ENCODE data around the gene TNS4.

The TNS4 gene

DNA sequence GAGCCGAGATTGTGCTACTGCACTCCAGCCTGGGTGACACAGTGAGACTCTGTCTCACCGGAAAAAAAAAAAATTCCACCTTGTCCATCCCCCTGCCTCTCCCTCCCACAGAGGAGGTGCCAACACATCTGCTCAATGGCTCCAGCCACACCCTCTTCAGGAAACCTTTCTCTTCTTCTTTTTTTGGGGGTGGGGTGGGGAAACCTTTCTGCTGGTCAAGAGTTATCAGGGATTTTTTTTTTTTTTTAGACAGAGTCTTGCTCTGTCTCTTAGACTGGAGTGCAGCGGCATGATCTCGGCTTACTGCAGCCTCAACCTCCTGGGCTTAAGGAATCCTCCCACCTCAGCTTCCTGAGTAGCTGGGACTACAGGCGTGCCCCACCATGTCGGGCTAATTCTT lies 18.7 kb downstream of the TNS4 start:
- Mint-ChIP-seq H3K27ac (no peak overlapping the region), H3K36me3 (ENCODE audit: low read depth) (peaks cover 2% of the 10 kb centered on the region), H3K27me3 (no peaks in the 10 kb centered on the region), H3K4me1 (peaks cover 60% of the 10 kb centered on the region), H3K4me3 (no peak overlapping the region), H3K9me3 (no peaks in the 10 kb centered on the region)
- DNase-seq (no peak), ATAC-seq (no peak)

DNA sequence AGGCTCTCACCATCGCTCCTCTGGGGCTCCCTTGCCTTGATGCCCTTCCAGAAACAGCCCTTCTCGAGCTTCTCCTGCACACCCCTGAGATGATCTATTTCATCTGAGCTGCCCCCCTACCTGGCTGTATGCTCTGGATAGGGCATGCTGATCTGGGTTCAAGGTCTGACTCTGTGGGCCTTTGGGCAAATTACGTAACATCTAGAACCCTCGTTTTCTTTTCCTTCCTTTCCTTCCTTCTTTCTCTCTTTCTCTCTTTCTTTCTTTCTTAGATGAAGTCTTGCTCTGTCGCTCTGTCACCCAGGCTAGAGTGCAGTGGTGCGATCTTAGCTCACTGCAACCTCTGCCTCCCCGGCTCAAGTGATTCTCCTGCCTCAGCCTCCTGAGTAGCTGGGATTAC lies 20.3 kb downstream of the TNS4 start:
- H3K4me3 Mint-ChIP-seq = peak overlapping the region; percentile 68
- DNase-seq (no peak), ATAC-seq (peak; percentile 1)
- H3K27ac Mint-ChIP-seq = peak overlapping the region; percentile 97
- no peaks in the 10 kb centered on the region for H3K27me3 Mint-ChIP-seq
- peaks cover 2% of the 10 kb centered on the region for H3K36me3 Mint-ChIP-seq (ENCODE audit: low read depth)
- peaks cover 60% of the 10 kb centered on the region for H3K4me1 Mint-ChIP-seq
- no peaks in the 10 kb centered on the region for H3K9me3 Mint-ChIP-seq

DNA sequence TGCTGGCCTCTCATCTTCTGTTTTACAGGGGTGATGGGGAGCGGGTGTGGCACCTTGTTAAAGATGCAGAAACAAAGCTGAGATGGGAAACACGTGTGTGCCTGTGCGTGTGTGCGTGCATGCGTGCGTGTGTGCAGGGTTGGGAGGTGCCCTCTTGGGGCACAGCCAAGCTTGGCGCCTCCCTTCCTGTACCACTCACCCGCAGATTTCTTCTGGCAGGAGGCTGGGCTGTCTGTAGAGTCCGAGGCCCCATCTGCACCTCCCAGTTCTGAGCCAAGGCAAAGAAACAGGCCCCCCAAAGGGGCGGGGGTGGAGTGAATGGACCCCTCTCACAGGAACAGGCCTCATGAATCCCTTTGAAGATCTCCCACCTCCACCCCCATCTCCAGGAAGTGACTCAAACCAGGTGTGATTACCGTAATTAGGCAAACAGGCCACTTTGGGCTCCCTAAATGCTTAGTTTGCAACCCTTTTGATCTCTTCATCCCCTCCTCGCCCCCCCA lies 20.9 kb downstream of the TNS4 start:
- peak; percentile 84 for DNase-seq
- Mint-ChIP-seq H3K27ac (peak overlapping the region; percentile 97), H3K36me3 (ENCODE audit: low read depth) (peaks cover 2% of the 10 kb centered on the region), H3K4me3 (peak overlapping the region; percentile 68), H3K27me3 (no peaks in the 10 kb centered on the region), H3K4me1 (peaks cover 54% of the 10 kb centered on the region), H3K9me3 (no peaks in the 10 kb centered on the region)
- peak; percentile 92 for ATAC-seq

GRCh38 chr17:40479754-40480480 lies 21.5 kb downstream of the TNS4 start:
- Mint-ChIP-seq H3K4me1 (peaks cover 50% of the 10 kb centered on the region), H3K9me3 (no peaks in the 10 kb centered on the region), H3K4me3 (peak overlapping the region; percentile 68), H3K36me3 (ENCODE audit: low read depth) (peaks cover 2% of the 10 kb centered on the region), H3K27me3 (no peaks in the 10 kb centered on the region), H3K27ac (peak overlapping the region; percentile 97)
- ATAC-seq (peak; percentile 5), DNase-seq (no peak)

DNA sequence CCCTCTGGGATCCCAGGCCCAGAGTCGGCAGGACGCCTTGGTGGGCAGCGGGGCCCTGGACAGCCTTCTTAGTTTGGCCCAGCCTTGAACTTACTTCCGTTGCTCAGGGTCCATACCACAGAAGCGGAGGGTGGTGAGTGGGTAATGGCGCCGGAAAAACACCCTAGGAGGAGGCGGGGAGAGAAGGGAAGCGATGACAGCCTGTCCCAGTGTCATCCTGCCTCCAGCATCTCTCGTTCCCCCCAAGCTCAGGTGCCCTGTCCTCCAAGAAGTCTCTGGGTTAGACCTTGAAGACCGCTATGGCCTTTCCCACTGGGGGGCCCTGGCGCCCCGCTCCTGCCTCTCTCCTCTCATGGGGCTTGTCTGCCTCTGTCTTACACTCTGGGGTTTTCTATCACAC lies 22.9 kb downstream of the TNS4 start:
- DNase-seq (no peak), ATAC-seq (no peak)
- H3K9me3 Mint-ChIP-seq = no peaks in the 10 kb centered on the region
- H3K27ac Mint-ChIP-seq = no peak overlapping the region
- H3K4me3 Mint-ChIP-seq = no peak overlapping the region
- H3K4me1 Mint-ChIP-seq = peaks cover 50% of the 10 kb centered on the region
- peaks cover 2% of the 10 kb centered on the region for H3K36me3 Mint-ChIP-seq (ENCODE audit: low read depth)
- no peaks in the 10 kb centered on the region for H3K27me3 Mint-ChIP-seq

GRCh38 chr17:40477796-40478195 lies 23.6 kb downstream of the TNS4 start:
- Mint-ChIP-seq H3K4me3 (no peak overlapping the region), H3K27me3 (no peaks in the 10 kb centered on the region), H3K9me3 (no peaks in the 10 kb centered on the region), H3K4me1 (peaks cover 49% of the 10 kb centered on the region), H3K36me3 (ENCODE audit: low read depth) (peaks cover 2% of the 10 kb centered on the region), H3K27ac (no peak overlapping the region)
- ATAC-seq = no peak
- DNase-seq = no peak

DNA sequence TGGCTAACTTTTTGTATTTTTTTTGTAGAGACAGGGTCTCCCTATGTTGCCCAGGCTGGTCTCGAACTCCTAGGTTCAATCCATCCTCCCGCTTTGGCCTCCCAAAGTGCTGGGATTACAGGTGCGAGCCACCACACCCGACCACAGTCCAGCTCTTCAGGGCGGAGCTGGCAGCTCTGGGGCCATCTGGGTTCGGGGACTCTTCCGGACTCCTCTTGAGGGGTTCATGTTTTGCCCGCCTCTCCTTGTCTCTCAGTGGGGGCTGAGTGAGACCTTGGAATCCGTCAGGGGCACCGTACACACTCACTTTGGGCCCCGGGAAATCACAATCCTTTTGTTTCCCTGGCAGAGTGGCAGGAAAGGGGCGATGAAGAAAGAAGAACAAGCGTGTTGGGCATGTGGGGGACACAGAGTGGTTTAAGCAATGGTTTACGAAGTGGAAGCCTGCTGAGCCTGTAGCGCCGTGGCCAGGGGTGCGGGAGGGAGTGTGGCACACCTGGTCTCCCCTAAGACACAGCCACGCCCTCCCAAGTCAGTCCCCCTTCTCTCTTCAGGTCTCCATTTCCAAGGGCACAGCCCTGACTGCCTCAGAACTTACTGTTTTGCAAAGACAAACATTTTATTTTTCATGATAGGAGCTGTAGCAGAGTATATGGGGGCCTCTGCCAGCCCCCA lies 26.1 kb downstream of the TNS4 start:
- H3K9me3 Mint-ChIP-seq = no peaks in the 10 kb centered on the region
- DNase-seq = no peak
- H3K27me3 Mint-ChIP-seq = no peaks in the 10 kb centered on the region
- no peak overlapping the region for H3K4me3 Mint-ChIP-seq
- H3K4me1 Mint-ChIP-seq = peaks cover 24% of the 10 kb centered on the region
- peaks cover 2% of the 10 kb centered on the region for H3K36me3 Mint-ChIP-seq (ENCODE audit: low read depth)
- no peak for ATAC-seq
- H3K27ac Mint-ChIP-seq = no peak overlapping the region

DNA sequence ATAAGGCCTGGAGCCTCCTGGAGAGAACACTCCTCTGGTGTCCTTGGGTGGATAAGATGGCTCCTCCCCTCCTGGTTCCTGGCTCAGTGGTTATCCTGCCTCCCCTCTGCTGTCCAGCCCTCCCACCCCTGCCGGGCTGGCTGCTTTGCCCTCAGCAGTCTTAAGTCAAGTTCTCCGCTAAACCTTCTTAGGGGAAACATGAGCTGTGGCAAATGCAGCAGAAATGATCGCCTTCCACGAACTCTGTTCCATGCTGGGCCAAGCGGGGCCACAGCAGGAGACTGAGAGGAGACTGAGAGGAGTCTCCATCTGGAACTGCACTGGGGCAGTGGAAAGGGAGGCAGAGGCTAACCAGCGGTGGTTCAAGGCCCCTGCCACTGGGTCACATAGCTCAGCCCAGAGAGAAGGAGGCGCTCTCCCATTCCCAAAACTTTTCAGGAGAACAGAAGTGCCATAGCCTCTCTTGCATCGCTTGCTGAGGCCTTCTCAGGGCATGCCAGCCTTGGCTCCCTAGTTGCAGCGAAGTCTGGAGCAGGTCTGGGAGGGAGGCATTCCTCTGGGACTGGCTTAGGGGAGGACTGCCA lies 26.9 kb downstream of the TNS4 start:
- ATAC-seq = no peak
- H3K4me3 Mint-ChIP-seq = no peak overlapping the region
- H3K27ac Mint-ChIP-seq = no peak overlapping the region
- H3K27me3 Mint-ChIP-seq = no peaks in the 10 kb centered on the region
- DNase-seq = no peak
- H3K9me3 Mint-ChIP-seq = no peaks in the 10 kb centered on the region
- peaks cover 16% of the 10 kb centered on the region for H3K4me1 Mint-ChIP-seq
- peaks cover 2% of the 10 kb centered on the region for H3K36me3 Mint-ChIP-seq (ENCODE audit: low read depth)

- H3K4me1 Mint-ChIP-seq = peaks cover 9% of the 10 kb centered on the region
- peaks cover 1% of the 10 kb centered on the region for H3K36me3 Mint-ChIP-seq (ENCODE audit: low read depth)
- H3K4me3 Mint-ChIP-seq = no peak overlapping the region
- DNase-seq (no peak), ATAC-seq (no peak)
- H3K27ac Mint-ChIP-seq = no peak overlapping the region
- H3K27me3 Mint-ChIP-seq = no peaks in the 10 kb centered on the region
- H3K9me3 Mint-ChIP-seq = no peaks in the 10 kb centered on the region
Observed at GRCh38 chr17:40473573-40474365, 27.7 kb downstream of the TNS4 start.

GRCh38 chr17:40472733-40473452 lies 28.5 kb downstream of the TNS4 start:
- peaks cover 8% of the 10 kb centered on the region for H3K4me1 Mint-ChIP-seq

DNA sequence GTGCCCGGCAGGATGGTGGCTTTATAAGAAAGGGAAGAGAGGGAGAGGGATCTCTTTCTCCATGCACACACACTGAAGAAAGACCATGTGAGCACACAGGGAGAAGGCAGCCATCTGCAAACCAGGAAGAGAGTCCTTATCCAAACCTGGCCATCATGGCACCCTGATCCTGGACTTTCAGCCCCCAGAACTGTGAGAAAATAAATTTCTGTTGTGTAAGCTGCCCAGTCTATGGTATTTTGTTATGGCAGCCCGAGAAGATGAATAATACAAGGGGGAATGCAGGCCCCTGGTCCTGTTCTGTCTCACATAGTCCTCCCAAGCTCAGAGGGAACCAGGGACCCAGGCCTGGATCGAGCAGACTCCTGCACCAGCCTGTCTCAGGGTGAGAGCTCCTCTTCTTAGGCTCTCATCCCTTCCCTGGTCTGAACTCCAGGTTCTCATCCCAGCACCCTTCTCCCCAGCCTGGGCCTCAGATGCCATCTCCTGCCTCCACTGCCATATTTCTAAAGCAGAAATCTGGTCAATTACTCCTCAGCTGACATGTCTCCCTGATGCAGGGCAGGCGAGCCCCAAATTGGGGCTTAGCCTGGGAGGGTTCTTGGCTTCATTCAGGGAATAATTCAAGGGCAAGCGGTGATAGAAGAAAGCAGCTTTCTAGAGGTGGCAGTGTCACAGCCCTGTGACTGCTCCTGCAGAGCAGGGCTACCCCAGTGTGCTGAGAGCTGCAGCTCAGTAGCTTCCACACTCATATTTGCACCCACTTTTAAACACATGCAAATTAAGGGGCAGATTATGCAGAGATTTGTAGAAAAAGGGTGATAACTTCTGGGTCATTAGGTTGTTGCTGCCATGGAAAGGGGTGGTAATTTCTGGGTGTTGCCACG lies 29.3 kb downstream of the TNS4 start:
- peak; percentile 26 for ATAC-seq
- no peaks in the 10 kb centered on the region for H3K9me3 Mint-ChIP-seq

More at GRCh38 chr17:40472733-40473452, 28.5 kb downstream of the TNS4 start:
- ATAC-seq (no peak), DNase-seq (no peak)
- H3K9me3 Mint-ChIP-seq = no peaks in the 10 kb centered on the region
- no peak overlapping the region for H3K4me3 Mint-ChIP-seq
- H3K27me3 Mint-ChIP-seq = no peaks in the 10 kb centered on the region
- no peak overlapping the region for H3K27ac Mint-ChIP-seq
- no peaks in the 10 kb centered on the region for H3K36me3 Mint-ChIP-seq (ENCODE audit: low read depth)

DNA sequence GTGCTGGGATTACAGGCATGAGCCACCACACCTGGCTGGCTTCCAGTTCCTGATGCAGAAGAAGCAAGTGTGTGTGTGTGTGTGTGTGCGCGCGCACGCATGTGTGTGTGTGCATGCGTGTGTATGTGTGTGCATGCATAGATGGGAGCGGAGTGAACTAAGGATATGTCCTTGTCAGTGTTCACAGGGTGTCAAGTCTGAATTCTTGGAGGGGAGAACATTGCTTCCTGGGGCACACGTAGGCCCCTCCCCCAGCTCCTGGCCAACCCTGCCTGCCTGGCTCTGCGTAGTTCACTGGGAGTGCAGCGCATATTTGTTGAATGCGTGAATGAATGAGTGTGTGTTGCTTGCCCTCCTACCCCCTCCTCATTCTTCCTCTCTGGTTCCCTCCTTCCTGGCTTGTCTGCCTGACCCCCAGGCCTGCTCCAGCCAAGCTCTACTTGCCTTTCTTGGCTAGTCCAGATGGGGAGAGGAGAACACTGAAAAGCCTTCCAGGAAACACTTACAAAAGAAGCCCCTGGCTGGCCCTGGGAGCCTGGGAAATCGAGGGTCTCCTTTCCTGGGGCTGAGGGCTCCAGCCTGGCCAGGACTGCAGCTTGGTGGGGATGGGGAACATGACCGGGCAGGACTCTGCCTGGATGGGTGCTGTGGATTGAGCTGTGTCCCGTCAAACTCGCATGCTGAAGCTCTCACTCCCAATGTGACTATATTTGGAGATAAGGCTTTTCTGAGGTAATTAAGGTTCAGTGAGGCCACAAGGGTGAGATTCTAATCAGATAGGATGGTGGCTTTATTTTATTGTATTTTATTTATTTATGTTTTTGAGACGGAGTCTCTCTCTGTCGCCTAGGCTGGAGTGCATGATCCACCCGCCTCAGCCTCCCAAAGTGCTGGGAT lies 30.2 kb downstream of the TNS4 start:
- H3K9me3 Mint-ChIP-seq = no peaks in the 10 kb centered on the region
- H3K4me1 Mint-ChIP-seq = peaks cover under 1% of the 10 kb centered on the region
- no peak overlapping the region for H3K4me3 Mint-ChIP-seq
- DNase-seq (no peak), ATAC-seq (no peak)
- H3K27me3 Mint-ChIP-seq = peaks cover 2% of the 10 kb centered on the region
- H3K36me3 Mint-ChIP-seq (ENCODE audit: low read depth) = no peaks in the 10 kb centered on the region
- H3K27ac Mint-ChIP-seq = no peak overlapping the region

More for the DNA sequence above, 29.3 kb downstream of the TNS4 start:
- no peak overlapping the region for H3K4me3 Mint-ChIP-seq
- H3K4me1 Mint-ChIP-seq = peaks cover 6% of the 10 kb centered on the region
- no peaks in the 10 kb centered on the region for H3K27me3 Mint-ChIP-seq
- no peaks in the 10 kb centered on the region for H3K36me3 Mint-ChIP-seq (ENCODE audit: low read depth)
- DNase-seq = no peak
- no peak overlapping the region for H3K27ac Mint-ChIP-seq

Measured in activated naive CD8-positive, alpha-beta T cell treated with anti-CD3 and anti-CD28 coated beads, Interleukin-2, amount 50 U/mL, for 24 hours (primary cell).